T follicular helper cell (primary cell): ENCODE results near the gene SCRN3.
"Not testable (repeated sequence)": the region's sequence is repeated elsewhere in the genome, so short reads cannot be mapped to it uniquely, and the experiment has no call there.

ENCODE experiments used
- DNase-seq: peaks from one replicate; pipeline ENCODE4 v3.0.0-alpha.2; 2020; ENCODE audit warnings: low read depth

The SCRN3 gene

DNA sequence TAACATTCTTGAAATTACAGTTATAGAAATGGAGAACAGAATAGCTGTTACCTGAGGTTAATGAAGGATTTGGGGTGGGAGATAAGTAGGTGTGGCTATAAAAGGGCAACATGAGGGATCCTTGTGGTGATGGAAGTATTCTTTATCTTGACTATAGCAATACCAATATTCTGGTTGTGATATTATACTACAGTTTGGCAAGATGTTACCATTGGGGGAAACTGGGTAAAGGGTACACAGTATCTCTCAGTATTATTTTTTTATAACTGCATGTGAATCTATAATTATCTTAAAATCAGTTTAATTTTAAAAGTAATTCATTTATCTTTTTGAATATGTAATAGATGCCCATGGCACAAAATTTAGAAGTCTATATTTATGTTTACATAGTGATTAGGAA is 8.1 kb downstream of the SCRN3 start:
- DNase-seq = no peak

GRCh38 chr2:174410039-174410438 is 14.5 kb downstream of the SCRN3 start:
- not testable (repeated sequence) for DNase-seq

DNA sequence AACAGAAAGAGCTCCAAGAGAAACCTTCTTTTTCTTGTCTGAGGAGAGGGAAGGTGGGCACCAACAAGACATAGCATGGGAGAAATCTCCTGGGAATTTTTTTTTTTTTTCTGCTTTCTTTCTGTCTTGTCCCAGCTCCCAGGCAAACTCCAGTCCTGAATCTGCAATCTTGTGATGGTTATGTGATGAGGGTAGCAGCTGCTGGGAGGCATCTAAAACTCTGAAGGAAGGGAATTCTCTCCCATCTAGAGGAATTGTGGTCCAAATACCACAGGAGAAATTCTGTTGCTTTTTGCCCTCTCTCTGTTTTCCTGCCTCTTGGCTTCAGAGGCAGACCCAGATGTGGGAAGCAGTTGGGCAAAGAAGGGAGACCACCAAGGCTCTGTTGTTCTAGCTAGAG is 16.7 kb downstream of the SCRN3 start:
- no peak for DNase-seq

- DNase-seq = no peak
Observed at GRCh38 chr2:174428214-174428613, 32.7 kb downstream of the SCRN3 start.

DNA sequence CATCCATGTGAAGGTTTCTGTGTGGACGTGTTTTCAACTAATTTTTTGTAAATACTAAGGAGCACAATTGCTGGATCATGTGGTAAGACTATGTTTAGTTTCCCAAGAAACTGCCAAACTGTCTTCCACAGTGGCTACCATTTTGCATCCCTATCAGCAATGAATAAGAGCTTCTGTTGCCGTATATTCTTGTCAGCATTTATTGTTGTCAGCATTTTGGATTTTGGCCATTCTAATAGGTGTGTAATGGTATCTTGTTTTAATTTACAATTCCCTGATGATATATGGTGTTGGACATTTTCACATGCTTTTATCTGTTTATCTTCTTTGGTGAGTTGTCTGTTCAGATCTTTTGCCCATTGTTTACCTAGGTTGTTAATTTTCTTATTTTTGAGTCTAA is 34.5 kb downstream of the SCRN3 start:
- no peak for DNase-seq

GRCh38 chr2:174431902-174432301 is 36.4 kb downstream of the SCRN3 start:
- no peak for DNase-seq

DNA sequence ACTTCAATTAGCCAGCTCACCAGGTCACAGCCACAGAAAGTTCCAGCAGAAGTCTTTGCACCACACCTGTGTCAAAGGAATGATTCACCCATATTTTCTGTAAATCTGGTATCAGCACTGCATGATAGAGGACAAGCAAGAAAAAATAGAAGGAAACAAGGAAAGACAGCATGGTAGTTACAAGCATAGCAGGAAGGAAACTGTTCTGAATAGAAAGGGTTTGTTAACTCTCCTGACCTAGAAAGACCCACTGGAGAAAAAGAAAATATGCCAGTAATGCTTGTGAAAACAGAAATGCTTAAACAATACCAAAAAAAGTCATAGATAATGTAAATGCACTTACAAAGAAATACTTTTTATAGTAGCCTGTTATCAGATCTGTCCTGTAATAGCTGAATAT is 40.8 kb downstream of the SCRN3 start:
- DNase-seq = no peak

GRCh38 chr2:174438146-174438886 is 42.8 kb downstream of the SCRN3 start:
- DNase-seq = no peak

DNA sequence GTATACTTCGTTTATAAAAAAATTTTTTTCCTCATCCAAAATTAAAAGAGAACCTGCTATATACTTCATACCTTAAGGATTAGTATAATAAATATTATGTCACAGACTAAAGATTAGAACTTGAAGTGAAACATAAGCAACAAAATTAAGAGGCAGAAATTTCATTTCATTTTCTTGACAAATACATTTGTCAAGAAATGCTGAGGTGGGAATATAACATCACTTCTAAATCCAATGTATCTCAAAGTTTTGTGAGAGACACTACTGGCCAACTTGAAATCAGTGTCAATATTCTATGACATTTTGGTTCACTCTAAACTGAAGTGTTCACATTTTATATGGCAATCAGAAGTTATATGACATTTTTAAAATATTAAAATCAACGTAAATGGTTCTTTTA is 43.8 kb downstream of the SCRN3 start:
- DNase-seq = no peak

GRCh38 chr2:174439950-174440349 is 44.4 kb downstream of the SCRN3 start:
- no peak for DNase-seq

DNA sequence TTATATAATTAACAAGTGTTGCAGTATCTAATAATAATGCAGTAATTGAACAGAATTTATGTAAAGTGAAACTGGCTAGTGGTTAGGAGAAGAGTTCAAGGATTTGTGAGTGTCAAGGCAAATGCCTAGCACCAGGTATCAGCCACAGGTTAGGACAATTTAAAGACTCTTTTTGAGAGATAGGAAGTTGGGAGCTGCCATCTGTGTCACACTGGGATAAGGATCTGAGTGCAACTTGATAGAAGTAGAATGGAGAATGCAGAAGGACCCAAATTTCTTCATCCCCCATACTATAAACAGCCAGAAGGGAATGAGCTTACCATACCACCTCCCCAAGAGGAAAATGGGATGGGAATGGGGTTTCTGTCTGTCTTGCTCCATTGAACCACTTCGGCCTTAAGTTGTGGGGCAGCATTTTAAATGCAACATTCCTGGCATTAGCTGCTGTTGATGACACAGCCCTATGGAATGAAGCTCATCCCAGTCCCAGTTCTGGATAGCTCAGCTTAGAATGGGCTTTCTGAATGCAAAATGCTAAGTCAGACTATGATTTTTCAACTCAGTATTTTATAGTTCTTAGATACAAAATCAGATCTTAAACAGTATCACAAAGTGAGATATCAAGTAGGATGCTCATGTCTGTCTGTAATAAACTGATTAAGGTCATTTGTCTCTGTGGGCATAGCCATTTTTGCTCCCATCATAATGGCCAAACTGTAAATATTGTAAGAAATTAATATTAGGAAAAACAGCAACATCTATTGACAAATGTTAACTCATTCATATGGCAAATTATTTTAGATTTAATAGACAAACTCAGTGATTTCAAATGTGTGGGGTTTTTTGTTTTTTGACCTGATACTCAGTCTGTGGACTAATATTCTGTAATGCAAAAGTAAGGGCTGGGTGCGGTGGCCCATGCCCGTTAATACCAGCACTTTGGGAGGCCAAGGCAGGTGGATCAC is 47.3 kb downstream of the SCRN3 start:
- DNase-seq = no peak

DNA sequence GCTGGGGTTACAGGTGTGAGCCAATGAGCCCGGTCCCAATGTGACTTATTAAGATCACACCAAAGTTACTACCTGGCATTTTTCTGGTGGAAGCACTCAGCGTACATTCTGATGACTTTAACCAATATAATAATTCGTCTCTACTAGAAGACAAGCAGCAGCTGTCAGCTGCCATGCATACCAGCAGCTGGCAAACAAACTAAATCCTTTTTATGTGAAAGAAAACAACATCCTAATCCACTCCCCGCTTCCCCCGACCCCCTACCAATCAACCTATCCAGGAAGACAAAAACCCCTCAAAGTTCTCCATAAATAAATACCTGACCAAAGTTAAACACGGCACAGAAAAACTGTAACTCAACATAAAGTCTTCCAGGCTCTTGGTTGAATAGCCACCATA is 49.2 kb downstream of the SCRN3 start:
- DNase-seq = no peak

DNA sequence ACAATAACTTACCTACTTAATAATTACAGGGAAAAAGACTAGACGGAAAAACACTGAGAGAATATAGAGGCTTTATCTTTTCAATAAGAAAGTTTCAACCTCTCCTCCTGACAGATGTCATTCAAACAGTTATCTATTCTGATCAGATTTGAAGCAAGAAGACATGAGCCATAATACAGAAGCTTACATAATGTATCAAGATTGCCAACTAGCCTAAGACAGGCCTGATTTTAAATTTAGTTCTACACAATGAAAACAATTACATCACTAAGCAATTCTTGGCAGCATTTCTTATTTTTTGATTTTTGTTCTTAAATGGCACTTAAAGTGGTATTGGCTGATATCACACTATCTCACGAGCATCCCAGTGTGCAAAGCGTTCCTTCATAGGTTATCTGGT is 49.7 kb downstream of the SCRN3 start:
- DNase-seq = no peak

- DNase-seq = no peak
Observed at GRCh38 chr2:174446531-174446930, 51.0 kb downstream of the SCRN3 start.

DNA sequence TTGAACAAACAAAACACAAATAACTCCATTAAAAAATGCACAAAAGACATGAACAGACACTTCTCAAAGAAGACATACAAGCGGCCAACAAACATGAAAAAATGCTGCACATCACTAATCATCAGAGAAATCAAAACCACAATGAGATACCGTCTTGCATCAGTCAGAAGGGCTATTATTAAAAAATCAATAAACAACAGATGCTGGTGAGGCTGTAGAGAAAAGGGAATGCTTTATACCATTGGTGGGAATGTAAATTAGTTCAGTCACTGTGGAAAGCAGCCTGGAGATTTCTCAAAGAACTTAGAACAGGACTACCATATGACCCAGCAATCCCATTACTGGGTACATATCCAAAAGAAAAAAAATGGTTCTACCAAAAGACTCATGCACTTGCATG is 53.5 kb downstream of the SCRN3 start:
- DNase-seq = no peak

- no peak for DNase-seq
Observed at GRCh38 chr2:174450021-174450816, 54.7 kb downstream of the SCRN3 start.

DNA sequence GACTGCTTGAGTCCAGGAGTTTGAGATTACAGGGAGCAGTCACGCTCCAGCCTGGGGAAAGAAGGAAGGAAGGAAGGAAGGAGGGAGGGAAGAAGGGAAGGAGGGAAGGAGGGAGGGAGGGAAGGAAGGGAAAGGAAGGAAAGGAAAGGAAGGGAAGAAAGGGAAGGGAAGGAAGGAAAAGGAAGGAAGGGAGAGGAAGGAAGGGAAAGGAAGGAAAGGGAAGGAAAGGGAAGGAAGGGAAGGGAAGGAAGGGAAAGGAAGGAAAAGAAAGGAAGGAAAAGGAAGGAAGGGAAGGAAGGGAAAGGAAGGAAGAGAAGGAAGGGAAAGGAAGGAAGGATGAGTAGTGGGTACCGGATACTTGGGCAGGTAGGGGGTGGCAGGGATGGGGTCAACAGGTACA is 59.0 kb downstream of the SCRN3 start:
- DNase-seq = no peak

- no peak for DNase-seq
Observed at GRCh38 chr2:174461221-174461620, 65.7 kb downstream of the SCRN3 start.

- DNase-seq = no peak
Observed at GRCh38 chr2:174465327-174465726, 69.8 kb downstream of the SCRN3 start.

DNA sequence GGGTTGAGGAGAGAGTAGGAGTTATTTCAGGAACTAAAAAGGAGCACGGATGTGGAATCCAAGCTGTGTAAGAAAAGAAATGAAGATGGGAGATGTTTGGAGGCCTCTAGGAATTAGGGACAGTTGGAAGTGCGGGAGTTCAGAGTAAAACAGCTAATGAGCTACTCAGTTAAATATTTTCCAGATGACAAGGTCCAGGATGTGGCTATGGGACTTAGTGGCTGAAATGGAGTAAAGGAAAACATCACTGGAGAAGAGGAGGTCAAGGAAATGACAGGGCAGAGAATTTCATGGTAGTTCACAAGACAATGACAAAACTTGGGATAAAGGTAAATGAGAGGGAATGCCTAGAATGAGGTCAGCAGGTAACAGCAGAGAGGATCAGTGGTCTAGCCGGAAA is 78.3 kb downstream of the SCRN3 start:
- no peak for DNase-seq

DNA sequence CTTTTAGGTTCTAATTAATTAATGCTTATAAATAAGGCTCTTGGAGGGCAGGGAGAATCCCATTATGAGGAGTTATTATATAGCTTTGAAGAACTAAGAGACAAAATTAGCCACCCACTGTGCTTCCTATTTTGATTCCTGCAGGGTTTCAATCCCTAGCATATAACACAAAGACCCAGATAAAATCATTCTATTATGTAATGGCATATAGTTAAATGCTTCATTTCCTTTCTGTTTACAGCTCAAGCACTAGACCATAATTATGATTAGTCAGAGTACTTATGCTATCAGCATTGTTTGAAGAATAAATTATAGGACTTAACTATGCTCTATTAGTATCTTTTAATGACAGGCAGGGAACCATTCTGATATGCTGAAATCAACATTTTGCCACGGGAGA is 82.2 kb downstream of the SCRN3 start:
- DNase-seq = no peak
